ENCODE data around the gene GAREM2.
"Not testable (repeated sequence)": the region's sequence is repeated elsewhere in the genome, so short reads cannot be mapped to it uniquely, and the experiment has no call there.

The GAREM2 gene

DNA sequence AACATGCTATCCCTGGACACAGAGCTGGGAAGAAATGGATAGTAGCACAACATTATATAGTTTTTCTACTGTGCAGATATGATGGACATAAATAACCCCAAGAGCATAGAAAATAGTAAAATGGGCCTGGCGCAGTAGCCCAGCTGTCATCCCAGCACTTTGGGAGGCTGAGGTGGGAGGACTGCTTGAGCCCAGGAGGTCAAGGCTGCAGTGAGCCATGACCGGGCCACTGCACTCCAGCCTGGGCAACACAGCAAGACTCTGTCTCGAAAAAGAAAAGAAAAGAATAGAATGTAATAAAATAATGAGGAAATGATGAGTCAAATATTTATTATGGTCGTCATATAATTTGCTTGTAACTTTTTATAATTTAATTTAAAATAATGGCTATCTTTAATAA, 7.5 kb upstream of the GAREM2 start:
- H3K27me3 Mint-ChIP-seq (ENCODE audit: low read depth, poor library complexity) = peaks cover 16% of the 10 kb centered on the region
- H3K9me3 Mint-ChIP-seq = no peaks in the 10 kb centered on the region
- no peak for DNase-seq
- peaks cover 11% of the 10 kb centered on the region for H3K4me1 Mint-ChIP-seq
- no peak overlapping the region for H3K4me3 Mint-ChIP-seq
- no peaks in the 10 kb centered on the region for H3K36me3 Mint-ChIP-seq (ENCODE audit: low read depth)
- TF ChIP-seq CTCF (IDR thresholded peaks at IDR 0.05) = no peak
- H3K27ac Mint-ChIP-seq = no peak overlapping the region

GRCh38 chr2:26166541-26166940, 6.3 kb upstream of the GAREM2 start:
- Mint-ChIP-seq H3K27me3 (ENCODE audit: low read depth, poor library complexity) (peaks cover 27% of the 10 kb centered on the region), H3K4me1 (peaks cover 13% of the 10 kb centered on the region)
- not testable (repeated sequence) for H3K36me3 Mint-ChIP-seq (ENCODE audit: low read depth); H3K9me3 Mint-ChIP-seq; H3K4me3 Mint-ChIP-seq; DNase-seq; H3K27ac Mint-ChIP-seq

DNA sequence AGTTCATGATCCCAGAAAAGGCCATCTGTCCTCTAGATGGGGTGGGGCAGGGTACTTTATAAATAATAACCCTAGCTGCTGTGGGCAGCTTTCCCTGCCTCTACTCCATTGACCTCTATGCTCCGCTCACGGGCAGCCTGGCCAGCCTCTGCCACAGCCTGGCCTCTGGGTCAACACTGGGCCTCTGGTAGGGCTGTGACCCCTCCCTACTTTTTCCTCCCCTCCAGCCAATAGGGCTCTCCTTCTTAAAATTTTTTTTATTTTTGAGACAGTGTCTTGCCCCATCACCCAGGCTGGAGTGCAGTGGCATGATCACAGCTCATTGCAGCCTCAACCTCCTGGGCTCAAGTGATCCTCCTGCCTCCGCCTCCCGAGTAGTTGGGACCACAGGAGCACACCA, 4.1 kb upstream of the GAREM2 start:
- Mint-ChIP-seq H3K36me3 (ENCODE audit: low read depth) (no peaks in the 10 kb centered on the region), H3K4me1 (peaks cover 16% of the 10 kb centered on the region), H3K9me3 (no peaks in the 10 kb centered on the region), H3K4me3 (no peak overlapping the region), H3K27ac (no peak overlapping the region), H3K27me3 (ENCODE audit: low read depth, poor library complexity) (peaks cover 35% of the 10 kb centered on the region)
- no peak for TF ChIP-seq CTCF (IDR thresholded peaks at IDR 0.05)
- DNase-seq = no peak

- H3K27me3 Mint-ChIP-seq (ENCODE audit: low read depth, poor library complexity) = peaks cover 40% of the 10 kb centered on the region
- no peaks in the 10 kb centered on the region for H3K36me3 Mint-ChIP-seq (ENCODE audit: low read depth)
- peaks cover 18% of the 10 kb centered on the region for H3K4me1 Mint-ChIP-seq
- H3K27ac Mint-ChIP-seq = no peak overlapping the region
- no peaks in the 10 kb centered on the region for H3K9me3 Mint-ChIP-seq
- no peak overlapping the region for H3K4me3 Mint-ChIP-seq
- no peak for TF ChIP-seq CTCF (IDR thresholded peaks at IDR 0.05)
- DNase-seq = no peak
Observed at GRCh38 chr2:26169226-26169625, 3.7 kb upstream of the GAREM2 start.

DNA sequence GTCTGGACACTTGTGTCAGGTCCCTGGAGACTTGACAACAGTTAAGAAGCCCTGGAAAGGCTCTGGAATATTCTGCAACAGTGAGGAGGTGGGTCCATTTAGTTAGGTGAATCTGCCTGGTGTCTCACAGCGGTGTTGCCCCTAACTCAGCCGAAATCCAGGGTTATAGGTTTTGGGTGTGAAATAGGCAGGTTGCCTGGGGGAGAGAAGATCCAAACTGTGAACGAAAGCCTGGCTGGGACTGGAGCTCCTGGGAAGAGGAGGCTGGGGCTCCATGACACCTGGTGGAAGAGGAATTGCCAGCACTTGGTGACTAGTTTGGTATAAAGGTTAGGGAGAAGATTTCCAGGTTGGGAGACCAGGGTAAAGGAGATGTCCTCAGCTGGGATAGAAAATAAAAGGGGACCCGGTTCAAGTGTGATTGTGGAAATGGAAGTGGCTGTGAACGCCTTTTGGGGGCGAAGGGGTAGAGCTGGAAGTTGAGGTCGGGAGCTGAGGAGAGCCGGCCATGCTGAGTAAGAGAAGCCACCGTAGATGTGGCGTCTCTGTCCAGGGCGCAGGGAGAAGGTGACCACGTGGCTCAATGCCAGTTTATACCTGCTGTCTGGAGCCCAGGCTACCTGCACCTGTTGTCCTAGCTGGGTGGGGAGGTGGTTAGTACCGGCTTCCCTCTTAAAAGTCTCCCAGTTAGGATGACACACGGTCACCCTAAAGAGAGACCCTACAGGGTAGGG, 3.0 kb upstream of the GAREM2 start:
- DNase-seq = no peak
- Mint-ChIP-seq H3K4me1 (peaks cover 25% of the 10 kb centered on the region), H3K4me3 (no peak overlapping the region), H3K9me3 (no peaks in the 10 kb centered on the region), H3K36me3 (ENCODE audit: low read depth) (no peaks in the 10 kb centered on the region), H3K27me3 (ENCODE audit: low read depth, poor library complexity) (peaks cover 37% of the 10 kb centered on the region), H3K27ac (no peak overlapping the region)
- no peak for TF ChIP-seq CTCF (IDR thresholded peaks at IDR 0.05)

DNA sequence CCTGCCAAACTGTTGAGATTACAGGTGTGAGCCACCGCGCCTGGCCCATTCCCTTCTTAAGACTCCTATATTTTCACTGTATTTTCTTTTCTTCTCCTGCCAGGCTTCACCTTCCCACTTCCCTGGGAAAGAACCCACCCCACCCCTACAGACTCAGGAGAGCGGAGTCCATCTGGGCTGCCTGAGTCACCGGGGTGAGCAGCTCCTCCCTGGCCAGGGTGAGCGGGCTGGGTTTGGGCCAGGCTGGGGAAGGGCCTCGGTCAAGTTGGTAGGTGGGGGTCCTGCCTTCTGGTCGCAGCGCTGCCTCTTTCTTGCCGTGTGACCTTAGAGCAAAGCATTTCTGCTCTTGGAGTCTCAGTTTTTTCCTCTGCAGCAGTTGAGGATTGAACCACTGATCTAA, 2.1 kb upstream of the GAREM2 start:
- Mint-ChIP-seq H3K4me1 (peaks cover 34% of the 10 kb centered on the region), H3K9me3 (no peaks in the 10 kb centered on the region), H3K4me3 (peak overlapping the region; percentile 15), H3K27ac (no peak overlapping the region), H3K27me3 (ENCODE audit: low read depth, poor library complexity) (peaks cover 35% of the 10 kb centered on the region), H3K36me3 (ENCODE audit: low read depth) (no peaks in the 10 kb centered on the region)
- no peak for TF ChIP-seq CTCF (IDR thresholded peaks at IDR 0.05)
- DNase-seq = no peak

All from nephron progenitor cell (in vitro differentiated cells).